Progenitor cell of endocrine pancreas (in vitro differentiated cells): ENCODE data around the gene WDR81. TPM values are rescaled to one million over a fixed set of nuclear protein-coding genes. Genes with fewer than 3 reads are reported as not detected.

Experiments
- DNase-seq: peaks from one replicate; pipeline ENCODE4 v3.0.0; 2021; ENCODE audit warnings: low spot score; ENCODE audit not compliant: unreplicated experiment
- H3K27ac Mint-ChIP-seq: 2 replicates; pipeline ENCODE4 v1.8.0; 2021; ENCODE audit warnings: mild to moderate bottlenecking, moderate library complexity, mixed read lengths
- H3K27me3 Mint-ChIP-seq: 2 replicates; pipeline ENCODE4 v1.8.0; 2021; ENCODE audit warnings: mixed read lengths
- H3K36me3 Mint-ChIP-seq: 2 replicates; pipeline ENCODE4 v1.8.0; 2022; ENCODE audit warnings: mixed read lengths; ENCODE audit not compliant: insufficient read depth
- H3K4me1 Mint-ChIP-seq: 2 replicates; pipeline ENCODE4 v1.8.0; 2021; ENCODE audit warnings: low read depth, mixed read lengths
- H3K4me3 Mint-ChIP-seq: 2 replicates; pipeline ENCODE4 v1.8.0; 2021; ENCODE audit warnings: low read depth, mild to moderate bottlenecking, moderate library complexity, mixed read lengths
- H3K9me3 Mint-ChIP-seq: 2 replicates; pipeline ENCODE4 v1.8.0; 2021; ENCODE audit warnings: low read depth, mixed read lengths
- total RNA-seq: library from RNA; stranded (reverse); gene quantifications from 2 replicates; pipeline ENCODE4 v1.2.1, GENCODE V29; 2021
- TF ChIP-seq, protein P1 (sequence below): fragments of 200-600 bp; sonication (generic); IDR thresholded peaks from one replicate; pipeline ENCODE4 v1.5.0; 2021; ENCODE audit warnings: antibody characterized with exemption, mild to moderate bottlenecking; ENCODE audit not compliant: unreplicated experiment

Gene WDR81
- total RNA-seq, 1 donor from 2014 or later, result 22.1 TPM

DNA sequence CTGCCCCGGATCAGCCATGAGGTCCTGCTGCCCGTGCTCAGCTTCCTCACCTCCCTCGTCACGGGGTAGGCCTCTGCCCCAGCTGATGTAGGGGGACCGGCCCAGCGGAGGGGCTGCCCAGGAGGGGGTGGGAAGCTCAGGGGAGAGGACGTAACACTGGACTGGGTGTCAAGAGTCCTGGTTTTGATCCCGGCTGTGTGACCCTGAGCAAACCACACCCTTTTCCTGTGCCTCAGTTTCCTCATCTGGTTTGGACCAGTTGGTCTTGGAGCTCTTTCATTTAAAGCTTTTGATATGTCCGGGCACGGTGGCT, 6.6 kb downstream of the WDR81 start:
- TF ChIP-seq, protein P1, sequence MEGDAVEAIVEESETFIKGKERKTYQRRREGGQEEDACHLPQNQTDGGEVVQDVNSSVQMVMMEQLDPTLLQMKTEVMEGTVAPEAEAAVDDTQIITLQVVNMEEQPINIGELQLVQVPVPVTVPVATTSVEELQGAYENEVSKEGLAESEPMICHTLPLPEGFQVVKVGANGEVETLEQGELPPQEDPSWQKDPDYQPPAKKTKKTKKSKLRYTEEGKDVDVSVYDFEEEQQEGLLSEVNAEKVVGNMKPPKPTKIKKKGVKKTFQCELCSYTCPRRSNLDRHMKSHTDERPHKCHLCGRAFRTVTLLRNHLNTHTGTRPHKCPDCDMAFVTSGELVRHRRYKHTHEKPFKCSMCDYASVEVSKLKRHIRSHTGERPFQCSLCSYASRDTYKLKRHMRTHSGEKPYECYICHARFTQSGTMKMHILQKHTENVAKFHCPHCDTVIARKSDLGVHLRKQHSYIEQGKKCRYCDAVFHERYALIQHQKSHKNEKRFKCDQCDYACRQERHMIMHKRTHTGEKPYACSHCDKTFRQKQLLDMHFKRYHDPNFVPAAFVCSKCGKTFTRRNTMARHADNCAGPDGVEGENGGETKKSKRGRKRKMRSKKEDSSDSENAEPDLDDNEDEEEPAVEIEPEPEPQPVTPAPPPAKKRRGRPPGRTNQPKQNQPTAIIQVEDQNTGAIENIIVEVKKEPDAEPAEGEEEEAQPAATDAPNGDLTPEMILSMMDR, result no peak
- no peaks in the 10 kb centered on the region for H3K27me3 Mint-ChIP-seq
- no peak overlapping the region for H3K4me3 Mint-ChIP-seq
- peaks cover 6% of the 10 kb centered on the region for H3K4me1 Mint-ChIP-seq
- DNase-seq, result no peak
- peaks cover 3% of the 10 kb centered on the region for H3K36me3 Mint-ChIP-seq
- H3K27ac Mint-ChIP-seq, result no peak overlapping the region
- H3K9me3 Mint-ChIP-seq, result no peaks in the 10 kb centered on the region

DNA sequence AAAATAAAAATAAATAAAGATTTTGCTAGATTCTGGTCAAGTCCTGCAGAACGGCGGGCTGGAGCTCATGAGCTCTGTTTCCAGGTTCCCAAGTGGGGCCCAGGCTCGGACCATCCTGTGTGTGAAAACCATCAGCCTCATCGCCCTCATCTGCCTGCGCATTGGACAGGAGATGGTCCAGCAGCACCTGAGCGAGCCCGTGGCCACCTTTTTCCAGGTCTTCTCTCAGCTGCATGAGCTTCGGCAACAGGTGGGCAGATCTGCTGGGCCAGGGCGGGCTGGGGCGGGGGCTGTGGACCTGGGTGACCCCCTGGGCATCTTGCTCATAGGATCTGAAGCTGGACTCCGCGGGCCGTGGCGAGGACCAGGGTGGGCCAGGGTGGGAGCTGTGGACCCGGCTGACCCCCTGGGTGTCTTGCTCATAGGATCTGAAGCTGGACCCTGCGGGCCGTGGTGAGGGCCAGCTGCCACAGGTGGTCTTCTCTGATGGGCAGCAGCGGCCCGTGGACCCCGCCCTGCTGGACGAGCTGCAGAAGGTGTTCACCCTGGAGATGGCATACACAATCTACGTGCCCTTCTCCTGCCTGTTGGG, 7.8 kb downstream of the WDR81 start:
- Mint-ChIP-seq H3K27ac (no peak overlapping the region), H3K4me3 (no peak overlapping the region), H3K36me3 (peaks cover 4% of the 10 kb centered on the region), H3K9me3 (no peaks in the 10 kb centered on the region), H3K4me1 (peaks cover 18% of the 10 kb centered on the region), H3K27me3 (no peaks in the 10 kb centered on the region)
- no peak for DNase-seq
- TF ChIP-seq, protein P1, result no peak

DNA sequence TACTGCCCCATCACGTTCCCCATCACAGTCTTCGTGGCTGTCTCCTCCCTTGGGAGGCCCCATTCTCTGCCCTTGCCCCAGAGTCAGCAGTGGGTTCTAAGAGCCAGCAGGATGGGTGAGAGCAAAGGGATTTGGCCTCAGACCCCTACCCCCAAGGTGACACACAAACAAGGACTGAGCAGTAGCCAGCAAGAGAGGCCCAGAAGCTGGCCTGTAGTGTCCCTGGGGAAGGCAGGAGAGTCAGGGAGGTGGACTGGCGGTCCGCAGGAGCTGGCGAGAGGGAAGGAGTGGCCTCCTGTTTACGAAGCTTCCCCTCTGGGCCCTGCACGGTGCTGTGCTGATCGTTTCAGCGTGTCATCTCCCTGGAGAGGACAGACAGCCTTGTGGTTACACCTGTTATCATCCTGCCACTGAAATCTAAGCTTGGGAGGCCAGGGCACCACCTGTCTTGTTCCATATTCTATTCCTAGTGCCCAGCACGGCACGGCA, 8.4 kb downstream of the WDR81 start:
- Mint-ChIP-seq H3K36me3 (peaks cover 4% of the 10 kb centered on the region), H3K4me1 (peaks cover 22% of the 10 kb centered on the region), H3K9me3 (no peaks in the 10 kb centered on the region), H3K27ac (no peak overlapping the region), H3K4me3 (no peak overlapping the region), H3K27me3 (no peaks in the 10 kb centered on the region)
- TF ChIP-seq, protein P1, result no peak
- no peak for DNase-seq

DNA sequence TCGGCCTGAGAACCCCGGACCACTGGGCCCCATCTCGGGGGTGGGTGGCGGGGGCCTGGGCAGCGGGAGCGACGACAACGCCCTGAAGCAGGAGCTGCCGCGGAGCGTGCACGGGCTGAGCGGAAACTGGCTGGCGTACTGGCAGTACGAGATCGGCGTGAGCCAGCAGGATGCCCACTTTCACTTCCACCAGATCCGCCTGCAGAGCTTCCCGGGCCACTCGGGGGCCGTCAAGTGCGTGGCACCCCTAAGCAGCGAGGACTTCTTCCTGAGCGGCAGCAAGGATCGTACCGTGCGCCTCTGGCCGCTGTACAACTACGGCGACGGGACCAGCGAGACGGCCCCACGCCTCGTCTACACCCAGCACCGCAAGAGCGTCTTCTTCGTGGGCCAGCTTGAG, 9.3 kb downstream of the WDR81 start:
- Mint-ChIP-seq H3K4me1 (peaks cover 25% of the 10 kb centered on the region), H3K36me3 (peaks cover 4% of the 10 kb centered on the region), H3K9me3 (no peaks in the 10 kb centered on the region), H3K27ac (no peak overlapping the region), H3K27me3 (no peaks in the 10 kb centered on the region), H3K4me3 (no peak overlapping the region)
- DNase-seq, result no peak
- TF ChIP-seq, protein P1, result no peak

DNA sequence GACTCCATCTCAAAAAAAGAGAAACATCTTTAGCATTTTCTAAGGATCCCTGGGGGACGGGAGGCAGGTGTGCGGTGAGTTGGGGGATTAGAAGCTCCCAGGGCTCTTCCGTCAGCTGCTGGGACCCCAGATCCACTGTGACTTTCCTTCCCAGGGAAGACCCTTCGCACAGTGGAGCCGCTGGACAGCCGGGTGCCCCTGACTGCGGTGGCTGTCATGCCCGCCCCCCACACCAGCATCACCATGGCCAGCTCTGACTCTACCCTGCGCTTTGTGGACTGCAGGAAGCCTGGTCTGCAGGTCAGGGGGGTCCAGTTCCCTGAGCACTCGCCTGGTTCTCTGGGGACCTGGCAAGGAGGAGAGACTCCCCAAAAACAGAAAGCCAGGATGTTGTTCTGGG, 10.9 kb downstream of the WDR81 start:
- Mint-ChIP-seq H3K36me3 (peaks cover 4% of the 10 kb centered on the region), H3K27ac (peak overlapping the region; percentile 50), H3K4me3 (no peak overlapping the region), H3K4me1 (peaks cover 25% of the 10 kb centered on the region), H3K27me3 (no peaks in the 10 kb centered on the region), H3K9me3 (no peaks in the 10 kb centered on the region)
- TF ChIP-seq, protein P1, result no peak
- DNase-seq, result no peak
